Spleen (tissue), 11 donors: ENCODE data around the gene ANO1. TPM values are rescaled to one million over a fixed set of nuclear protein-coding genes. Genes with fewer than 3 reads are reported as not detected.
A peak's percentile ranks its signal among the peaks of the same experiment; 100 is the strongest.

Source experiments
- DNase-seq: peaks from one replicate; pipeline ENCODE4 v3.0.0-alpha.2; 2020
- H3K27ac ChIP-seq, 8 donors: fragments of 200-600 bp; sonication (generic) in 7 of 8; 1 replicate in 4 of 8; 2 replicates in 4 of 8; pipeline versions ENCODE4 v1.5.0 to v1.8.0; 2016 to 2021; ENCODE audit warnings: inconsistent platforms in 4 of 8, mild to moderate bottlenecking in 4 of 8, moderate library complexity in 1 of 8
- H3K27me3 ChIP-seq, 7 donors: fragments of 200-600 bp; sonication (generic) in 6 of 7; replicated peaks in 1 of 7; 1 replicate in 4 of 7; 2 replicates in 3 of 7; pipeline versions ENCODE4 v1.5.0 to v1.8.0; 2016 to 2021; ENCODE audit warnings: inconsistent platforms in 3 of 7, mild to moderate bottlenecking in 1 of 7
- H3K36me3 ChIP-seq, 6 donors: fragments of 200-600 bp; sonication (generic) in 5 of 6; 1 replicate in 4 of 6; 2 replicates in 2 of 6; pipeline versions ENCODE4 v1.5.0 to v1.8.0; 2016 to 2021; ENCODE audit warnings: inconsistent platforms in 2 of 6
- H3K4me1 ChIP-seq, 6 donors: fragments of 200-600 bp; sonication (generic) in 5 of 6; 1 replicate in 3 of 6; 2 replicates in 3 of 6; pipeline versions ENCODE4 v1.5.0 to v1.8.0; 2016 to 2021; ENCODE audit warnings: inconsistent platforms in 3 of 6
- H3K4me3 ChIP-seq, 8 donors: fragments of 200-600 bp; sonication (generic) in 7 of 8; 1 replicate in 4 of 8; 2 replicates in 4 of 8; pipeline versions ENCODE4 v1.5.0 to v1.8.0; 2016 to 2021; ENCODE audit warnings: inconsistent platforms in 4 of 8, mild to moderate bottlenecking in 4 of 8, moderate library complexity in 2 of 8
- H3K9me3 ChIP-seq, 8 donors: fragments of 200-600 bp; sonication (generic) in 7 of 8; 1 replicate in 4 of 8; 2 replicates in 4 of 8; pipeline versions ENCODE4 v1.5.0 to v1.8.0; 2016 to 2021; ENCODE audit warnings: inconsistent platforms in 4 of 8
- POLR2A ChIP-seq, 3 donors: fragments of 450-650 bp; IDR thresholded peaks; one replicate each; pipeline ENCODE4 v1.5.1; 2017; ENCODE audit warnings: antibody characterized with exemption in 3 of 3, mild to moderate bottlenecking in 1 of 3
- POLR2AphosphoS5 ChIP-seq, 3 donors: sonication (generic); formaldehyde crosslinking; IDR thresholded peaks; one replicate each; pipeline ENCODE4 v1.5.1; 2017; ENCODE audit warnings: antibody characterized with exemption in 3 of 3
- WGBS, 5 donors: extraction: QIAGEN DNeasy Blood & Tissue Kit in 3 of 5; methylation state at CpG; one replicate each; pipeline versions ENCODE4 v1.1.5 to v1.1.7; 2013 to 2018; 5-methylcytosine and 5-hydroxymethylcytosine counted together
- intact Hi-C: fragments of 100-400 bp; cut with DNase I; formaldehyde crosslinking; loops from one replicate; pipeline ENCODE4 v1.15.0; 2023; ENCODE audit warnings: low total_unique reads
- polyA plus RNA-seq, 3 donors: library from polyadenylated mRNA; stranded (reverse); fragments of 200-250 nt; gene quantifications; one replicate each; pipeline ENCODE4 v1.2.1, GENCODE V29; 2013
- total RNA-seq, 7 donors: library from RNA; depleted of rRNA in 3 of 7; stranded (reverse); fragments of >200 nt in 3 of 7; fragmentation: NEBNext Ultra II Directional in 4 of 7; extraction: Animal tissue kit (Norgen Biotek cat#: 25700) in 4 of 7; gene quantifications; one replicate each; pipeline versions ENCODE4 v1.1.0 to v1.2.1, GENCODE V29; 2016 to 2021
- TF ChIP-seq, protein P1 (sequence below), 11 experiments: fragments of 200-600 bp in 7 of 11; fragments of 450-650 bp in 4 of 11; sonication (generic) in 4 of 11; IDR thresholded peaks in 8 of 11; conservative IDR thresholded peaks in 3 of 11; 1 replicate in 7 of 11; 2 replicates in 4 of 11; pipeline versions ENCODE4 v1.4.0 to v1.8.0; 2016 to 2021; ENCODE audit warnings: antibody characterized with exemption in 11 of 11, inconsistent platforms in 4 of 11, mild to moderate bottlenecking in 1 of 11
- donor health status: healthy with polysubstance abuse.
- donor health status: DM: no; HTN: no; CAD: no; lungs with moderate emphysema.
- donor health status: DM: no; HTN: no; CAD: no.
- donor health status: Bipolar disorder and iron deficiency.
- donor health status: healthy.
- donor health status: DM: no; HTN: no; CAD: no.
- donor health status: DM: yes; HTN: yes; CAD: no.

ANO1 gene
- total and polyA plus RNA-seq, 10 donors: 0.22 to 1.2 (median 0.62) TPM

DNA sequence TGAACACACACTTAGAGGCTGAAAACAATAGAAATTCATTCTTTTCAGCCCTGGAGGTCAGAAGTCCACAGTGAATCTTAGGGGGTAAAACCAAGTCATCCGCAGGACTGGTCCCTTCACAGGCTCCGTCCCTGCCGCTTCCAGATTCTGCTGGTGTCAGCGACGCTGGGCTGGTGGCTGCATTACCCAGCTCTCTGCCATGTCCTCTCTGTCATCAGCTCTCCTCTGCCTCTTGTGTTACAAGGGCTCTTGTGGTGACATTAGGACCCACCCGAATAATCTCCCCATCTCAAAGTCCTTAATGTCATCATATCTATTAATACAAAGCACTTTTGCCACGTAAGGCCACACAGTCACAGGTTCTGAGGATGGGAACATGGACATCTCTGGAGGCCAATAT is 47.7 kb upstream of the ANO1 start:
- intact Hi-C loops: no loop called here
- Histone ChIP-seq H3K9me3 (no peaks in the 10 kb centered on the region), H3K36me3 (no peaks in the 10 kb centered on the region), H3K4me1 (no peaks in the 10 kb centered on the region), H3K27me3 (peaks cover 0 to 15% (median 0%) of the 10 kb centered on the region in 7 donors), H3K27ac (no peak overlapping the region), H3K4me3 (no peak overlapping the region)
- 88 to 98% (median 94%) methylated on average over 7 of the region's 7 CpGs for WGBS, 5 donors
- TF ChIP-seq POLR2AphosphoS5 (IDR thresholded peaks at IDR 0.05): no peak
- TF ChIP-seq, protein P1, sequence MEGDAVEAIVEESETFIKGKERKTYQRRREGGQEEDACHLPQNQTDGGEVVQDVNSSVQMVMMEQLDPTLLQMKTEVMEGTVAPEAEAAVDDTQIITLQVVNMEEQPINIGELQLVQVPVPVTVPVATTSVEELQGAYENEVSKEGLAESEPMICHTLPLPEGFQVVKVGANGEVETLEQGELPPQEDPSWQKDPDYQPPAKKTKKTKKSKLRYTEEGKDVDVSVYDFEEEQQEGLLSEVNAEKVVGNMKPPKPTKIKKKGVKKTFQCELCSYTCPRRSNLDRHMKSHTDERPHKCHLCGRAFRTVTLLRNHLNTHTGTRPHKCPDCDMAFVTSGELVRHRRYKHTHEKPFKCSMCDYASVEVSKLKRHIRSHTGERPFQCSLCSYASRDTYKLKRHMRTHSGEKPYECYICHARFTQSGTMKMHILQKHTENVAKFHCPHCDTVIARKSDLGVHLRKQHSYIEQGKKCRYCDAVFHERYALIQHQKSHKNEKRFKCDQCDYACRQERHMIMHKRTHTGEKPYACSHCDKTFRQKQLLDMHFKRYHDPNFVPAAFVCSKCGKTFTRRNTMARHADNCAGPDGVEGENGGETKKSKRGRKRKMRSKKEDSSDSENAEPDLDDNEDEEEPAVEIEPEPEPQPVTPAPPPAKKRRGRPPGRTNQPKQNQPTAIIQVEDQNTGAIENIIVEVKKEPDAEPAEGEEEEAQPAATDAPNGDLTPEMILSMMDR (IDR thresholded peaks at IDR 0.05 in 8 of 11, conservative IDR thresholded peaks at IDR 0.05 in 3 of 11): no peak
- no peak for TF ChIP-seq POLR2A (IDR thresholded peaks at IDR 0.05)
- no peak for DNase-seq

DNA sequence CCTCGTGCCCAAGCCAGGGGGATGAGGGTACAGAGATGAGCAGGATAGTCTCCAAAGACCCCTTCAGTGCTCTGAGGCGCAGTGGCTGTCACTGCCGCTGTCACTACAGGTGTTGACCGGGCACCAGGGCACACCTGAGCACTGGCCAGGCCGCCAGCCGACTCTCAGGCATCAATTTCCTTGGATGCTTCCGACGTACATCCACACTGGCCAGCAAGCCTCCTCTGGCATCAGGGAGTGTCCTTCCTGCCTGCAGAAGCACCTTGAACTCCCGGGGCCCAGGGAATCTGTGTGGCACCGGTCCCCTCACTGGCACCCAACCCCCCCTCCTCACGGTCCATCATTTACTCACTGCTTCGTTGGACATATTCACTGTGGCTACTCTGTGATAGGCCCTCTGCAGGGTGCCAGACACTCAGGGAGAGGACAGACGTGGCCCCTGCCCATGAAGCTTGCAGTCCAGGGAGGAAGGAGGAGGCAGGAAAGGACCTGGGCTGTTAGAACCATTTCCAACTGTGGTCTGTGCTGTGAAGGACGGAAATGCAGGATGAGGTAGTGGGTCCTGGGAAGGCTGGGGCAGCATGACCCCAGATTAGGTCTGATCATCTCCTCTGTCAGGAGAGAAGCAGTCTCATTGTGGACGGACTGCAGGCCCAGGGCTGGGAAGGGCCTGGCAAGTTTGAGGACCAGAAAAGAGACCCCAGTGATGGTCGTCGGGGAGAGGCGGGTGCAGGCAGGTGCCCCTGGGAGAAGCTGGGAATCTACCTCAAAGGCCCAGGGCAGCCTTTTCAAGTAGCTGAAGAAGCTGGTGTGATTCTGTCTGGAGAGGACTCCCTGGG is 46.3 kb upstream of the ANO1 start:
- Histone ChIP-seq H3K36me3 (no peaks in the 10 kb centered on the region), H3K27me3 (peaks cover 0 to 23% (median 0%) of the 10 kb centered on the region in 7 donors), H3K27ac (no peak overlapping the region), H3K4me1 (no peaks in the 10 kb centered on the region), H3K4me3 (no peak overlapping the region), H3K9me3 (peaks cover 0 to 6% (median 0%) of the 10 kb centered on the region in 8 donors)
- peak; percentile 48 for DNase-seq
- no peak for TF ChIP-seq POLR2AphosphoS5 (IDR thresholded peaks at IDR 0.05)
- TF ChIP-seq, protein P1 (IDR thresholded peaks at IDR 0.05 in 8 of 11, conservative IDR thresholded peaks at IDR 0.05 in 3 of 11): no peak
- no peak for TF ChIP-seq POLR2A (IDR thresholded peaks at IDR 0.05)
- WGBS, 5 donors: 71 to 78% (median 77%) methylated on average over 15 to 18 of the region's 18 CpGs
- intact Hi-C loops: no loop called here

DNA sequence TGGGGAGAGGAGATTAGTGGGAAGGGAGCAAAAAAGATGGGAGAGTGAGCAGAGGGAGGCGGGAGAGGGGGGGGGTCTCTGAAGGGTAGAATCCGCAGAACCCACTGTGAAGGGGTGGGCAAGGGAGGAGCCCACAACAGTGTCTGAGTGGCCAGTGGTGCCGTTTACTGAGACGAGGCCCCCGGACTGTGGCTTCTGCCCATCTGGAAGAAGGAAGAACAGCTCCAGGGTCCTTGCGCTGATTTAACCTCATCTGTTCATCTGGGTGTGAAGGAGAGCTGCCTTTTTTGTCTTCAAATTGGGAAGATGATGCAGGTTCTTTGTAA is 45.7 kb upstream of the ANO1 start:
- Histone ChIP-seq H3K9me3 (peaks cover 0 to 9% (median 0%) of the 10 kb centered on the region in 8 donors), H3K27ac (no peak overlapping the region), H3K4me3 (no peak overlapping the region), H3K27me3 (peaks cover 0 to 23% (median 0%) of the 10 kb centered on the region in 7 donors), H3K36me3 (no peaks in the 10 kb centered on the region), H3K4me1 (no peaks in the 10 kb centered on the region)
- no peak for TF ChIP-seq POLR2A (IDR thresholded peaks at IDR 0.05)
- TF ChIP-seq POLR2AphosphoS5 (IDR thresholded peaks at IDR 0.05): no peak
- TF ChIP-seq, protein P1 (IDR thresholded peaks at IDR 0.05 in 8 of 11, conservative IDR thresholded peaks at IDR 0.05 in 3 of 11): no peak
- 77 to 89% (median 81%) methylated on average over 6 of the region's 6 CpGs for WGBS, 5 donors
- intact Hi-C loops: no loop called here
- DNase-seq: no peak

DNA sequence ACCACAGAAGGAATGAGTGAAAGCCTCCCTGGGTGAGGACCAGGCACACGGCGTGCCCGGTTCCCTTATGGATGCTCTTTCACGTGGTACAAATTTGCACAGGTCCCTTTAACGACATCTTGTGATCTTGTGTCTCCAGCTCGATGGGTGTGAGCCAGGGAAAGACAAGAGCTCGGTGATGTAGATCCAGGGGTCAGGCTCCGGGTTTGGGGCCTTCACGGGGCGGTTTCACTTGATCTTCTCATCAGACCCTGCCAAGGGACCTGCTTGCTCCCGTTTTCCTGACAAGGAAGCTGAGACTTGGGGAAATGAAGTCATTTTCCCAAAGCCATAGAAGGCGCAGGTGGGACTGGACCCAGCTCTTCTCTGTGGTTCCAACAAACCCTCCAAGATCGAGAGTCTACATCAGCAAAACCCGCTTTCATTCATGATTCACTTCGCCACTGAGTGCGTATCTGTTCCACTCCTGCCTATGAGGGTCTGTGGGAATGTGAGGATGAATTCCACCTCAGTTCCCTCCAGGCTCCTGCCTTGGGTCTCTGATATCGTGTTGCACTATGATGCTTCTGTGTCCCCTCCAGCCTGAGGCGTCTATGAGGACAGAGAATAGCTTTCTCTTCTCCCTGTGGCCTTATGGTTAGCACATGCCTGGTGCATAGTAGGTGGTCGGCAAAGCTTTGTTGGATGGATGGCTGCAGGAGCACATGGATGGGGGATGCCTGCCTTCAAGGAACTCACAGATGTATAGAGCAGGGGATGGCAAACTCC is 45.0 kb upstream of the ANO1 start:
- intact Hi-C loops: no loop called here
- Histone ChIP-seq H3K4me1 (no peaks in the 10 kb centered on the region), H3K36me3 (no peaks in the 10 kb centered on the region), H3K9me3 (peaks cover 0 to 16% (median 6%) of the 10 kb centered on the region in 8 donors), H3K4me3 (no peak overlapping the region), H3K27ac (no peak overlapping the region), H3K27me3 (peaks cover 0 to 23% (median 0%) of the 10 kb centered on the region in 7 donors)
- 82 to 91% (median 88%) methylated on average over 19 of the region's 19 CpGs for WGBS, 5 donors
- DNase-seq: no peak
- no peak for TF ChIP-seq POLR2AphosphoS5 (IDR thresholded peaks at IDR 0.05)
- TF ChIP-seq POLR2A (IDR thresholded peaks at IDR 0.05): no peak
- TF ChIP-seq, protein P1 (IDR thresholded peaks at IDR 0.05 in 8 of 11, conservative IDR thresholded peaks at IDR 0.05 in 3 of 11): no peak
